ENCODE data around the gene RAPSN. TPM values are rescaled to one million over a fixed set of nuclear protein-coding genes. Genes with fewer than 3 reads are reported as not detected.

Gene RAPSN
- total RNA-seq, 2 experiments from 2014 or later: 0.45 to 1.2 TPM

- Mint-ChIP-seq H3K4me1 (ENCODE audit: low read depth) (peaks cover 26% of the 10 kb centered on the region), H3K27me3 (ENCODE audit: low read depth) (no peaks in the 10 kb centered on the region), H3K9me3 (ENCODE audit: insufficient read depth) (no peaks in the 10 kb centered on the region), H3K4me3 (no peak overlapping the region), H3K27ac (no peak overlapping the region), H3K36me3 (ENCODE audit: low read depth) (no peaks in the 10 kb centered on the region)
- ATAC-seq: no peak
- DNase-seq: no peak
- POLR2A ChIA-PET: no interaction called here
- CTCF ChIA-PET: interaction anchor here (0.9 to 10.2 kb wide), 3 partner anchors 9 to 30 kb away, joined by 3 to 77 read pairs (median 9); no protein-coding TSS in a partner anchor
Measured at GRCh38 chr11:47403135-47403534, 45.8 kb downstream of the RAPSN start.

- Mint-ChIP-seq H3K4me1 (ENCODE audit: low read depth) (peaks cover 13% of the 10 kb centered on the region), H3K36me3 (ENCODE audit: low read depth) (no peaks in the 10 kb centered on the region), H3K27ac (peak overlapping the region; percentile 63), H3K4me3 (peak overlapping the region; percentile 62), H3K9me3 (ENCODE audit: insufficient read depth) (no peaks in the 10 kb centered on the region), H3K27me3 (ENCODE audit: low read depth) (no peaks in the 10 kb centered on the region)
- peak; percentile 6 for ATAC-seq
- ChIA-PET CTCF (interaction anchor here (3.7 to 10.2 kb wide), 2 partner anchors 11 to 28 kb away, joined by 18 to 77 read pairs; no protein-coding TSS in a partner anchor), POLR2A (interaction anchor here (1.5 kb wide), 1 partner anchor 9 kb away, joined by 5 read pairs; no protein-coding TSS in a partner anchor)
- DNase-seq: no peak
Measured at GRCh38 chr11:47400768-47401279, 48.1 kb downstream of the RAPSN start.

GRCh38 chr11:47399860-47400767, 48.8 kb downstream of the RAPSN start:
- Mint-ChIP-seq H3K4me3 (peak overlapping the region; percentile 68), H3K27me3 (ENCODE audit: low read depth) (no peaks in the 10 kb centered on the region), H3K9me3 (ENCODE audit: insufficient read depth) (no peaks in the 10 kb centered on the region), H3K27ac (peak overlapping the region; percentile 63), H3K4me1 (ENCODE audit: low read depth) (peaks cover 20% of the 10 kb centered on the region), H3K36me3 (ENCODE audit: low read depth) (no peaks in the 10 kb centered on the region)
- ChIA-PET POLR2A (interaction anchor here (1.1 to 1.5 kb wide), 3 partner anchors 10 to 86 kb away, joined by 3 to 5 read pairs (median 5); no protein-coding TSS in a partner anchor), CTCF (interaction anchor here (1.0 to 10.2 kb wide), 5 partner anchors 7 to 30 kb away, joined by 3 to 77 read pairs (median 5); partner anchors contain the start of gene SLC39A13)
- DNase-seq (no peak), ATAC-seq (peak; percentile 71)

GRCh38 chr11:47398551-47398950, 50.4 kb downstream of the RAPSN start:
- H3K9me3 Mint-ChIP-seq (ENCODE audit: insufficient read depth): no peaks in the 10 kb centered on the region
- no peaks in the 10 kb centered on the region for H3K27me3 Mint-ChIP-seq (ENCODE audit: low read depth)
- no peak overlapping the region for H3K27ac Mint-ChIP-seq
- ChIA-PET POLR2A (no interaction called here), CTCF (interaction anchor here (1.3 to 10.2 kb wide), 3 partner anchors 9 to 25 kb away, joined by 3 to 77 read pairs (median 18); no protein-coding TSS in a partner anchor)
- no peak overlapping the region for H3K4me3 Mint-ChIP-seq
- DNase-seq: no peak
- peaks cover 36% of the 10 kb centered on the region for H3K4me1 Mint-ChIP-seq (ENCODE audit: low read depth)
- ATAC-seq: no peak
- no peaks in the 10 kb centered on the region for H3K36me3 Mint-ChIP-seq (ENCODE audit: low read depth)

- ATAC-seq: no peak
- no peaks in the 10 kb centered on the region for H3K27me3 Mint-ChIP-seq (ENCODE audit: low read depth)
- H3K36me3 Mint-ChIP-seq (ENCODE audit: low read depth): no peaks in the 10 kb centered on the region
- H3K4me1 Mint-ChIP-seq (ENCODE audit: low read depth): peaks cover 40% of the 10 kb centered on the region
- no peak overlapping the region for H3K4me3 Mint-ChIP-seq
- H3K27ac Mint-ChIP-seq: no peak overlapping the region
- DNase-seq: no peak
- H3K9me3 Mint-ChIP-seq (ENCODE audit: insufficient read depth): no peaks in the 10 kb centered on the region
- POLR2A ChIA-PET: interaction anchor here (0.6 kb wide), 1 partner anchor 37 kb away, joined by 3 read pairs; no protein-coding TSS in a partner anchor
- CTCF ChIA-PET: interaction anchor here (3.7 to 10.2 kb wide), 2 partner anchors 13 to 25 kb away, joined by 18 to 77 read pairs; no protein-coding TSS in a partner anchor
Measured at GRCh38 chr11:47398011-47398410, 50.9 kb downstream of the RAPSN start.

GRCh38 chr11:47396049-47396320, 53.0 kb downstream of the RAPSN start:
- H3K4me1 Mint-ChIP-seq (ENCODE audit: low read depth): peaks cover 41% of the 10 kb centered on the region
- no peaks in the 10 kb centered on the region for H3K27me3 Mint-ChIP-seq (ENCODE audit: low read depth)
- ChIA-PET POLR2A (no interaction called here), CTCF (no interaction called here)
- no peaks in the 10 kb centered on the region for H3K36me3 Mint-ChIP-seq (ENCODE audit: low read depth)
- peak overlapping the region; percentile 93 for H3K27ac Mint-ChIP-seq
- no peak overlapping the region for H3K4me3 Mint-ChIP-seq
- DNase-seq (no peak), ATAC-seq (no peak)
- no peaks in the 10 kb centered on the region for H3K9me3 Mint-ChIP-seq (ENCODE audit: insufficient read depth)

GRCh38 chr11:47395223-47396048, 53.5 kb downstream of the RAPSN start:
- H3K36me3 Mint-ChIP-seq (ENCODE audit: low read depth): no peaks in the 10 kb centered on the region
- ATAC-seq (no peak), DNase-seq (no peak)
- no peak overlapping the region for H3K4me3 Mint-ChIP-seq
- peak overlapping the region; percentile 93 for H3K27ac Mint-ChIP-seq
- H3K4me1 Mint-ChIP-seq (ENCODE audit: low read depth): peaks cover 37% of the 10 kb centered on the region
- no peaks in the 10 kb centered on the region for H3K9me3 Mint-ChIP-seq (ENCODE audit: insufficient read depth)
- CTCF ChIA-PET: interaction anchor here (1.7 to 3.3 kb wide), 3 partner anchors 17 to 219 kb away, joined by 4 to 22 read pairs (median 20); partner anchors contain the start of gene ARFGAP2
- H3K27me3 Mint-ChIP-seq (ENCODE audit: low read depth): no peaks in the 10 kb centered on the region
- POLR2A ChIA-PET: interaction anchor here (0.9 to 1.4 kb wide), 4 partner anchors 9 to 244 kb away, joined by 3 to 4 read pairs (median 3); no protein-coding TSS in a partner anchor

GRCh38 chr11:47394322-47395222, 54.4 kb downstream of the RAPSN start:
- H3K27me3 Mint-ChIP-seq (ENCODE audit: low read depth): no peaks in the 10 kb centered on the region
- no peaks in the 10 kb centered on the region for H3K36me3 Mint-ChIP-seq (ENCODE audit: low read depth)
- peak overlapping the region; percentile 93 for H3K27ac Mint-ChIP-seq
- DNase-seq (peak; percentile 71), ATAC-seq (peak; percentile 80)
- H3K4me3 Mint-ChIP-seq: peak overlapping the region; percentile 36
- no peaks in the 10 kb centered on the region for H3K9me3 Mint-ChIP-seq (ENCODE audit: insufficient read depth)
- ChIA-PET POLR2A (interaction anchor here (0.9 to 1.4 kb wide), 4 partner anchors 10 to 245 kb away, joined by 3 to 4 read pairs (median 3); no protein-coding TSS in a partner anchor), CTCF (interaction anchor here (1.7 to 3.3 kb wide), 3 partner anchors 18 to 218 kb away, joined by 4 to 22 read pairs (median 20); partner anchors contain the start of gene ARFGAP2)
- peaks cover 39% of the 10 kb centered on the region for H3K4me1 Mint-ChIP-seq (ENCODE audit: low read depth)

- no peak for DNase-seq
- POLR2A ChIA-PET: interaction anchor here (1.2 to 1.4 kb wide), 2 partner anchors 11 to 15 kb away, joined by 3 to 4 read pairs; no protein-coding TSS in a partner anchor
- CTCF ChIA-PET: interaction anchor here (1.7 to 3.3 kb wide), 3 partner anchors 18 to 217 kb away, joined by 4 to 22 read pairs (median 20); partner anchors contain the start of gene ARFGAP2
- Mint-ChIP-seq H3K4me3 (no peak overlapping the region), H3K27me3 (ENCODE audit: low read depth) (no peaks in the 10 kb centered on the region), H3K9me3 (ENCODE audit: insufficient read depth) (no peaks in the 10 kb centered on the region), H3K4me1 (ENCODE audit: low read depth) (peaks cover 43% of the 10 kb centered on the region), H3K36me3 (ENCODE audit: low read depth) (no peaks in the 10 kb centered on the region), H3K27ac (peak overlapping the region; percentile 93)
- ATAC-seq: no peak
Measured at GRCh38 chr11:47394050-47394321, 55.0 kb downstream of the RAPSN start.

GRCh38 chr11:47393163-47394049, 55.5 kb downstream of the RAPSN start:
- Mint-ChIP-seq H3K4me3 (no peak overlapping the region), H3K9me3 (ENCODE audit: insufficient read depth) (no peaks in the 10 kb centered on the region), H3K4me1 (ENCODE audit: low read depth) (peaks cover 49% of the 10 kb centered on the region), H3K27ac (peak overlapping the region; percentile 93), H3K27me3 (ENCODE audit: low read depth) (no peaks in the 10 kb centered on the region), H3K36me3 (ENCODE audit: low read depth) (no peaks in the 10 kb centered on the region)
- no peak for ATAC-seq
- DNase-seq: no peak
- ChIA-PET POLR2A (interaction anchor here (1.0 to 1.4 kb wide), 2 partner anchors 15 to 33 kb away, joined by 4 to 5 read pairs; partner anchors contain the start of genes PSMC3 and SLC39A13), CTCF (interaction anchor here (1.2 to 3.3 kb wide), 4 partner anchors 14 to 217 kb away, joined by 4 to 22 read pairs (median 12); partner anchors contain the start of gene ARFGAP2)
